Measurements from ENCODE around the gene CES2.
"Not testable (repeated sequence)": the region's sequence is repeated elsewhere in the genome, so short reads cannot be mapped to it uniquely, and the experiment has no call there.

The CES2 gene

DNA sequence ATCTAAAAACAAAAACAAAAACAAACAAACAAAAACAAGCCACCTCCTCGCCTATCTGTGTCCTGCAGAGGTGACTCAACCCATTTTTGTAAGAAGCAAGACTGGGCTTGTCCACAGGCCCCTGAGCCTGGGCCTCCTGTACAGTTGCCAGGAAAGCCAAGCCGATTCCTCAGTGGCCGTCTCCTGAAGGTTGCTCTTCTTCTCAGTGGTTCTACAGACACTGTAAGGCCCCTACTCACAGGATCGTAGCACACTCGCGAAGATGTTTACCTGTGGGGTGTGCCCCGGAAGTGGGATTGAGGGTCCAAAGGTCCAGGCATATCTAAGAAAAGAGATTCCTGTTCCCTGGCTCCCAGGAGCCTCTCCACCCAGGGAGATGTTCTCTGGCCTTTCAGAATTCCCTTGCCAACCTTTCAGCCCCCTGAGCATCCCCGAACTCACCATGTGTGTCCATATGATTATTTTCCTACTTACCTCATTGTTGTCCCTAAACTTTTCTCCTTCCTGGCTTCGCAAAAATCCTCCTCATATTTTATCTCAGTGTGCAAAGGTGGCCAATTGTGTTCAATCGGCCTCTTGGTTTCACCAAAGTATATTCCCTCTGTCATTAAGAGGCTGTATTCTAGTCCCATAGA, 18.3 kb downstream of the CES2 start:
- TF ChIP-seq SALL2 (tag by site-specific recombination; IDR thresholded peaks at IDR 0.05; ENCODE audit: borderline replicate concordance), result no peak
- TF ChIP-seq ZNF335 (tag by site-specific recombination; conservative IDR thresholded peaks at IDR 0.05), result peak; percentile 66
- TF ChIP-seq, protein P1, sequence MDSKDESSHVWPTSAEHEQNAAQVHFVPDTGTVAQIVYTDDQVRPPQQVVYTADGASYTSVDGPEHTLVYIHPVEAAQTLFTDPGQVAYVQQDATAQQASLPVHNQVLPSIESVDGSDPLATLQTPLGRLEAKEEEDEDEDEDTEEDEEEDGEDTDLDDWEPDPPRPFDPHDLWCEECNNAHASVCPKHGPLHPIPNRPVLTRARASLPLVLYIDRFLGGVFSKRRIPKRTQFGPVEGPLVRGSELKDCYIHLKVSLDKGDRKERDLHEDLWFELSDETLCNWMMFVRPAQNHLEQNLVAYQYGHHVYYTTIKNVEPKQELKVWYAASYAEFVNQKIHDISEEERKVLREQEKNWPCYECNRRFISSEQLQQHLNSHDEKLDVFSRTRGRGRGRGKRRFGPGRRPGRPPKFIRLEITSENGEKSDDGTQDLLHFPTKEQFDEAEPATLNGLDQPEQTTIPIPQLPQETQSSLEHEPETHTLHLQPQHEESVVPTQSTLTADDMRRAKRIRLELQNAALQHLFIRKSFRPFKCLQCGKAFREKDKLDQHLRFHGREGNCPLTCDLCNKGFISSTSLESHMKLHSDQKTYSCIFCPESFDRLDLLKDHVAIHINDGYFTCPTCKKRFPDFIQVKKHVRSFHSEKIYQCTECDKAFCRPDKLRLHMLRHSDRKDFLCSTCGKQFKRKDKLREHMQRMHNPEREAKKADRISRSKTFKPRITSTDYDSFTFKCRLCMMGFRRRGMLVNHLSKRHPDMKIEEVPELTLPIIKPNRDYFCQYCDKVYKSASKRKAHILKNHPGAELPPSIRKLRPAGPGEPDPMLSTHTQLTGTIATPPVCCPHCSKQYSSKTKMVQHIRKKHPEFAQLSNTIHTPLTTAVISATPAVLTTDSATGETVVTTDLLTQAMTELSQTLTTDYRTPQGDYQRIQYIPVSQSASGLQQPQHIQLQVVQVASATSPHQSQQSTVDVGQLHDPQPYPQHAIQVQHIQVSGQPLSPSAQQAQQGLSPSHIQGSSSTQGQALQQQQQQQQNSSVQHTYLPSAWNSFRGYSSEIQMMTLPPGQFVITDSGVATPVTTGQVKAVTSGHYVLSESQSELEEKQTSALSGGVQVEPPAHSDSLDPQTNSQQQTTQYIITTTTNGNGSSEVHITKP (tag by site-specific recombination; IDR thresholded peaks at IDR 0.05), result peak; percentile 29; the same call in 1 of the 2 replicates
- no peak for TF ChIP-seq KLF10 (tag by site-specific recombination; IDR thresholded peaks at IDR 0.05)
- no peak for TF ChIP-seq ZNF138 (tag by site-specific recombination; IDR thresholded peaks at IDR 0.05; ENCODE audit: borderline replicate concordance)
- TF ChIP-seq ZNF555 (tag by site-specific recombination; conservative IDR thresholded peaks at IDR 0.05), result no peak
- TF ChIP-seq ZNF214 (tag by site-specific recombination; IDR thresholded peaks at IDR 0.05; ENCODE audit: borderline replicate concordance), result no peak
- no peak for TF ChIP-seq ZFP41 (tag by site-specific recombination; IDR thresholded peaks at IDR 0.05; ENCODE audit: borderline replicate concordance)
- TF ChIP-seq ZNF223 (tag by site-specific recombination; IDR thresholded peaks at IDR 0.05), result 0 out of 2 replicates have a peak, but pooled peaks have one; percentile 23
- TF ChIP-seq ZBTB20 (tag by site-specific recombination; IDR thresholded peaks at IDR 0.05), result peak; percentile 56
- POLR2A ChIA-PET, result no interaction called here
- no peak overlapping the region for H3K4me3 ChIP-seq (ENCODE audit: low read depth, low read length)

DNA sequence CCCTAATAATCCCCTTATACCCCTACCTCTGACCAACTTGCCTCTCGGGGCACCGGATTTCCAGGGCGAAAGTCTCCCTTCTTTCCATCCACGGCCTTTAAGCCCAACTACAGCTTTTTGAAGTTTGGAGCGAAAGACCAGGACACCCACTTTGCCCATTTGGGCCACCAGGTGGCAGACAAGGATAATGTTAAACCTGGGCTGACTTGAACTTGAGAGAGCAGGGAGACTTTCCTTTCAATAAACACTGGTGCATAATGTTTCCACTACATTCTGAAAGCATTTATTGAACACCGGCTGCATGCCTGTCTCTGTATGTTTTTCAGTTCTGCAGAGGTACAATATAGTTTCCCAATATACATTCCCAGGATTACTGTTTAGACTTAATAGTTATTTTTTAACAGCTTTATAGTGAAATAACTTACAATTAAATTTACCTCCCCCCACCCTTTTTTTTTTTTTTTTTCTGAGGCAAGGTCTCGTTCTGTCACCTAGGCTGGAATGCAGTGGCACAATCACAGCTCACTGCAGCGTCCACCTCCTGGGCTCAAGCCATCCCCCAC, 18.9 kb downstream of the CES2 start:
- H3K9me3 ChIP-seq (ENCODE audit: control insufficient read depth, insufficient read depth, low read depth, low read length), result no peaks in the 10 kb centered on the region
- CTCF ChIA-PET, result interaction anchor here (0.6 to 1.6 kb wide), 34 partner anchors 11 to 1432 kb away, joined by 3 to 12 read pairs (median 4); partner anchors contain the start of gene NOL3
- H3K36me3 ChIP-seq (ENCODE audit: control insufficient read depth in 2 of 2, insufficient read depth in 1 of 2, low read length in 2 of 2), result no peaks in the 10 kb centered on the region
- H3K27ac ChIP-seq (ENCODE audit: extremely low read depth, low read depth, low read length), result no peak overlapping the region
- H3K4me1 ChIP-seq (ENCODE audit: control insufficient read depth, insufficient read depth, low read length), result no peaks in the 10 kb centered on the region
- TF ChIP-seq ZNF600 (tag by site-specific recombination; IDR thresholded peaks at IDR 0.05), result no peak
- peak; percentile 99 for TF ChIP-seq ZNF792 (tag by site-specific recombination; IDR thresholded peaks at IDR 0.05)
- no peak for TF ChIP-seq FEZF1 (tag by site-specific recombination; IDR thresholded peaks at IDR 0.05)
- no peak for TF ChIP-seq ZBTB17 (tag by site-specific recombination; IDR thresholded peaks at IDR 0.05)
- peak; percentile 67; the same call in 1 of the 2 replicates for TF ChIP-seq ZNF449 (tag by site-specific recombination; IDR thresholded peaks at IDR 0.05)
- peak; percentile 56; the same call in 1 of the 2 replicates for TF ChIP-seq CTCF (tag by site-specific recombination; IDR thresholded peaks at IDR 0.05)
- 0 out of 2 replicates have a peak, but pooled peaks have one; percentile 40 for TF ChIP-seq ZSCAN30 (tag by site-specific recombination; IDR thresholded peaks at IDR 0.05)
- peak; percentile 71; the same call in 1 of the 2 replicates for TF ChIP-seq ZNF660 (tag by site-specific recombination; IDR thresholded peaks at IDR 0.05)
- peak; percentile 85 for TF ChIP-seq ZNF654 (tag by site-specific recombination; IDR thresholded peaks at IDR 0.05; ENCODE audit: low read depth)
- H3K4me3 ChIP-seq (ENCODE audit: low read depth, low read length), result no peak overlapping the region
- POLR2A ChIA-PET, result no interaction called here

More for the DNA sequence above, 18.3 kb downstream of the CES2 start:
- no peaks in the 10 kb centered on the region for H3K9me3 ChIP-seq (ENCODE audit: control insufficient read depth, insufficient read depth, low read depth, low read length)
- H3K36me3 ChIP-seq (ENCODE audit: control insufficient read depth in 2 of 2, insufficient read depth in 1 of 2, low read length in 2 of 2), result no peaks in the 10 kb centered on the region
- H3K4me1 ChIP-seq (ENCODE audit: control insufficient read depth, insufficient read depth, low read length), result no peaks in the 10 kb centered on the region
- H3K27ac ChIP-seq (ENCODE audit: extremely low read depth, low read depth, low read length), result no peak overlapping the region
- CTCF ChIA-PET, result interaction anchor here (0.6 to 1.8 kb wide), 34 partner anchors 9 to 1432 kb away, joined by 3 to 12 read pairs (median 4); partner anchors contain the start of gene NOL3

- CTCF ChIA-PET, result interaction anchor here (0.8 to 3.0 kb wide), 3 partner anchors 16 to 58 kb away, joined by 3 to 13 read pairs (median 3); no protein-coding TSS in a partner anchor
- H3K27ac ChIP-seq (ENCODE audit: extremely low read depth, low read depth, low read length); H3K9me3 ChIP-seq (ENCODE audit: control insufficient read depth, insufficient read depth, low read depth, low read length); H3K4me1 ChIP-seq (ENCODE audit: control insufficient read depth, insufficient read depth, low read length); H3K36me3 ChIP-seq (ENCODE audit: control insufficient read depth in 2 of 2, insufficient read depth in 1 of 2, low read length in 2 of 2); H3K4me3 ChIP-seq (ENCODE audit: low read depth, low read length); POLR2A ChIA-PET: not testable (repeated sequence)
Observed at GRCh38 chr16:66955363-66956153, 20.2 kb downstream of the CES2 start.

GRCh38 chr16:66956154-66956457, 20.8 kb downstream of the CES2 start:
- H3K27ac ChIP-seq (ENCODE audit: extremely low read depth, low read depth, low read length); H3K36me3 ChIP-seq (ENCODE audit: control insufficient read depth in 2 of 2, insufficient read depth in 1 of 2, low read length in 2 of 2); H3K4me3 ChIP-seq (ENCODE audit: low read depth, low read length); H3K9me3 ChIP-seq (ENCODE audit: control insufficient read depth, insufficient read depth, low read depth, low read length); H3K4me1 ChIP-seq (ENCODE audit: control insufficient read depth, insufficient read depth, low read length); POLR2A ChIA-PET: not testable (repeated sequence)
- CTCF ChIA-PET, result interaction anchor here (0.8 to 3.0 kb wide), 5 partner anchors 16 to 160 kb away, joined by 3 to 13 read pairs (median 3); no protein-coding TSS in a partner anchor

Measured in HEK293 (cell line).